Measurements from ENCODE around the gene TIMM17A. TPM values are rescaled to one million over a fixed set of nuclear protein-coding genes. Genes with fewer than 3 reads are reported as not detected.

TIMM17A gene
- total and polyA plus RNA-seq, 2 of the 8 experiments (the other 6 are each of a cell fraction or from before 2014, with no cell fraction given): 30.3 to 57.1 TPM

DNA sequence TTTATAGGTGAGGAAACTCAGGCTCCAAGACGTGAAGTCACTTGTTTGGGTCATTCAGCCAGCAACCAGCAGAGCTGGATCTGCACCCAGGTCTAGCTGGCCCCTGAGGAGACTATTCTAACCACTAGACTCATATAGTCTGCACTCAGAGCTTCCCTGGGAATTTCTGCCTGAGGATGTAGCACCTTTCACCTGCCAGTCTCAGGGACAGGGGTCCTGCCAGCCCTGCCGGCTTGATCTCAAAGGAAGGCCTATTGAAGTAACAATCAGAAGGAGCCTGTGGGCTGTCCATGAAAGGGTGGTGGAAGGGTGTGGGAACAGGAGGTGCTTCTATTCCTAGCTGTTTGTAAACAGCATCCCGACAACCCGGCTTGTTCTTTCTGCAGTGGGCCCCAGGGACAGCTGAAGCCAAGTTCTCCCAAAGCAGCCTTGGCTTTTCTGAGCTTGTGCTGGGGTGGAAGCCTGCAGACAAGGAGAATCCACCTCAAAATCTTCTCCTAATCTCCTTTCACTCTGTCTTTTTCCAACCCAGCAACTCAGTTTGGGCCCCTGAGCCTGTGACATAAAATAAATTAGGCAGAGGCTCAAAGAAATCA lies 16.8 kb upstream of the TIMM17A start:
- H3K23ac ChIP-seq (ENCODE audit: insufficient read length): no peak overlapping the region
- no peak overlapping the region for H3K4me3 ChIP-seq (ENCODE audit: extremely low read depth in 1 of 4, insufficient read depth in 2 of 4, low read depth in 3 of 4, low read length in 4 of 4)
- no peaks in the 10 kb centered on the region for H4K20me1 ChIP-seq (replicated peaks in 1 of 2; ENCODE audit: control insufficient read depth in 1 of 2, insufficient read depth in 2 of 2, low read length in 2 of 2)
- 77% methylated on average over 4 of the region's 4 CpGs; no CpG with 5 or more reads in 1 of the 2 experiments for WGBS, 2 experiments (ENCODE audit: extremely low coverage in 1 of 2, insufficient coverage in 1 of 2, insufficient read length in 1 of 2, insufficient replicate concordance in 2 of 2, low coverage in 1 of 2, low lambda C conversion rate in 2 of 2, missing lambda C conversion rate in 1 of 2)
- H2BK15ac ChIP-seq (ENCODE audit: low read length): no peak overlapping the region; the same call in 1 of the 2 replicates
- H4K91ac ChIP-seq (replicated peaks; ENCODE audit: insufficient read length, low read length): no peak overlapping the region
- H4K5ac ChIP-seq (ENCODE audit: insufficient read length, low read depth, low read length): no peak overlapping the region
- H2AK5ac ChIP-seq (ENCODE audit: low read depth, low read length): no peak overlapping the region
- H3K27ac ChIP-seq (ENCODE audit: low read depth, low read length): no peak overlapping the region
- POLR2A ChIA-PET (ENCODE audit: partially characterized antibody): interaction anchor here (0.9 to 1.3 kb wide), 3 partner anchors 11 to 43 kb away, joined by 3 read pairs; no protein-coding TSS in a partner anchor
- H2BK20ac ChIP-seq (ENCODE audit: low read length): no peak overlapping the region
- no peaks in the 10 kb centered on the region for H3K27me3 ChIP-seq (replicated peaks in 1 of 4; ENCODE audit: control insufficient read depth in 3 of 4, extremely low read depth in 1 of 4, insufficient read depth in 3 of 4, low read length in 3 of 4)
- no peak overlapping the region for H2AFZ ChIP-seq (ENCODE audit: low read length)
- no peak overlapping the region for H3K18ac ChIP-seq (ENCODE audit: extremely low read depth, low read length)
- H3K4me2 ChIP-seq (ENCODE audit: insufficient read depth in 1 of 2, low read depth in 2 of 2, low read length in 2 of 2): no peak overlapping the region
- CTCF ChIA-PET (ENCODE audit: partially characterized antibody): interaction anchor here (0.9 to 2.1 kb wide), 7 partner anchors 7 to 212 kb away, joined by 3 to 10 read pairs (median 5); partner anchors contain the start of gene LMOD1
- no peaks in the 10 kb centered on the region for H3K9me3 ChIP-seq (ENCODE audit: insufficient read depth in 2 of 2, low read depth in 1 of 2, low read length in 1 of 2)
- no peak overlapping the region for H3K4ac ChIP-seq (replicated peaks; ENCODE audit: insufficient read length, low read depth, low read length)
- H3K14ac ChIP-seq (ENCODE audit: insufficient read length): no peak overlapping the region
- H2BK5ac ChIP-seq (ENCODE audit: low read depth, low read length): no peak overlapping the region
- no peaks in the 10 kb centered on the region for H3K79me2 ChIP-seq (ENCODE audit: control insufficient read depth in 1 of 2, insufficient read depth in 2 of 2, low read length in 2 of 2)
- no peaks in the 10 kb centered on the region for H3K36me3 ChIP-seq (ENCODE audit: control insufficient read depth in 2 of 4, insufficient read depth in 4 of 4, low read length in 3 of 4)
- H2BK12ac ChIP-seq (ENCODE audit: low read depth, low read length): no peak overlapping the region
- DNase-seq (ENCODE audit: low read depth in 1 of 2, low spot score in 2 of 2) (no peak), FAIRE-seq (no peak)
- no peak overlapping the region for H3K9ac ChIP-seq (replicated peaks in 1 of 4; ENCODE audit: extremely low read depth in 1 of 4, low read depth in 3 of 4, low read length in 3 of 4)
- no peak overlapping the region for H3K56ac ChIP-seq (replicated peaks; ENCODE audit: insufficient read length, low read depth, low read length)
- no peak overlapping the region for H2BK120ac ChIP-seq (replicated peaks; ENCODE audit: low read depth, low read length)
- no peaks in the 10 kb centered on the region; the same call in 1 of the 2 replicates for H3K23me2 ChIP-seq (ENCODE audit: low read depth, low read length)
- no peaks in the 10 kb centered on the region for H3K79me1 ChIP-seq (ENCODE audit: low read depth, low read length)
- peaks cover 4 to 7% (median 4%) of the 10 kb centered on the region in 4 experiments; a peak in 5 of 7 replicates for H3K4me1 ChIP-seq (replicated peaks in 1 of 4; ENCODE audit: control insufficient read depth in 3 of 4, insufficient read depth in 4 of 4, low read length in 3 of 4)
- no peak overlapping the region for H4K8ac ChIP-seq (ENCODE audit: extremely low read depth, insufficient read depth, low read length)
- no peak for TF ChIP-seq TCF12 (IDR thresholded peaks at IDR 0.05; ENCODE audit: low read depth, low read length)
- TF ChIP-seq SIRT6 (IDR thresholded peaks at IDR 0.05; ENCODE audit: low read length): no peak
- no peak for TF ChIP-seq CHD2 (IDR thresholded peaks at IDR 0.05; ENCODE audit: low read length)
- no peak for TF ChIP-seq SIN3A (conservative IDR thresholded peaks at IDR 0.05 in 1 of 2, IDR thresholded peaks at IDR 0.05 in 1 of 2; ENCODE audit: low read depth in 1 of 2, low read length in 2 of 2)
- TF ChIP-seq, protein P1, sequence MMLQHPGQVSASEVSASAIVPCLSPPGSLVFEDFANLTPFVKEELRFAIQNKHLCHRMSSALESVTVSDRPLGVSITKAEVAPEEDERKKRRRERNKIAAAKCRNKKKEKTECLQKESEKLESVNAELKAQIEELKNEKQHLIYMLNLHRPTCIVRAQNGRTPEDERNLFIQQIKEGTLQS (IDR thresholded peaks at IDR 0.05; ENCODE audit: insufficient read depth, low read depth, low read length): no peak
- TF ChIP-seq BRCA1 (IDR thresholded peaks at IDR 0.05; ENCODE audit: low read depth, low read length): no peak
- no peak for TF ChIP-seq SIX5 (IDR thresholded peaks at IDR 0.05; ENCODE audit: low read depth, low read length)
- no peak for TF ChIP-seq JUN (IDR thresholded peaks at IDR 0.05; ENCODE audit: low read depth, low read length)
- TF ChIP-seq BACH1 (IDR thresholded peaks at IDR 0.05; ENCODE audit: low read length): no peak
- no peak for TF ChIP-seq HDAC2 (IDR thresholded peaks at IDR 0.05; ENCODE audit: borderline replicate concordance in 1 of 2, low read depth in 2 of 2, low read length in 2 of 2)
- no peak for TF ChIP-seq YY1 (IDR thresholded peaks at IDR 0.05; ENCODE audit: low read depth, low read length)
- no peak for TF ChIP-seq RBBP5 (IDR thresholded peaks at IDR 0.05; ENCODE audit: borderline replicate concordance, low read depth, low read length)
